Fibroblast of villous mesenchyme (primary cell): ENCODE results near the gene TEX14. TPM values are rescaled to one million over a fixed set of nuclear protein-coding genes. Genes with fewer than 3 reads are reported as not detected.

ENCODE experiments used
- DNase-seq: peaks from one replicate; pipeline ENCODE4 v3.0.0-alpha.2; 2010; ENCODE audit warnings: low read depth
- H3K4me3 ChIP-seq: 2 replicates; pipeline ENCODE4 v1.5.1; 2011; ENCODE audit warnings: low read depth, mild to moderate bottlenecking, low read length
- total RNA-seq: library from RNA; depleted of rRNA; stranded (reverse); fragments of >200 nt; gene quantifications from 2 replicates; pipeline ENCODE4 v1.2.3, GENCODE V29; 2012
- TF ChIP-seq, protein P1 (sequence below): IDR thresholded peaks from 2 replicates; pipeline ENCODE4 v1.5.1; 2012; ENCODE audit warnings: low read depth, mild to moderate bottlenecking, low read length; ENCODE audit not compliant: insufficient read depth

TEX14 gene
- total RNA-seq, 1 donor = 0.43 TPM

DNA sequence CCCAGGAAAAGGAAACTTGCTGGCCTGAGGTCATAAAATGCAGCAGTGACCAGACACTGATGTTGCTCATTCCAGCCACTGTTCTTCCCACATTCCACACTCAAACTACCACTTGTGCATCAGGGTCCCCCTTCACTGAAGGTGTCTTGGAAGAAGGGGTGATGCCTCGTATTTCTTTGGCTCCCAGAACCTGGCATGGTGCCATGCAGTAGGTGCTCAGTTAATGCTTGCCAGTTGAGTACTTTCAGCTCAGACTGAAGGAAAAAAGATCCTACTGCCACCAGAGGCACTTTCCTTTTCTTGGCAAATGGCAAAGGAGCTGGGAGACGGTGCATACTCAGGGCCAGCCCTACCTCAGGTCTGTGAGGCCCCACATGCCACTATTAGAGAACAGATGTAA, 73.5 kb downstream of the TEX14 start:
- no peak for DNase-seq

DNA sequence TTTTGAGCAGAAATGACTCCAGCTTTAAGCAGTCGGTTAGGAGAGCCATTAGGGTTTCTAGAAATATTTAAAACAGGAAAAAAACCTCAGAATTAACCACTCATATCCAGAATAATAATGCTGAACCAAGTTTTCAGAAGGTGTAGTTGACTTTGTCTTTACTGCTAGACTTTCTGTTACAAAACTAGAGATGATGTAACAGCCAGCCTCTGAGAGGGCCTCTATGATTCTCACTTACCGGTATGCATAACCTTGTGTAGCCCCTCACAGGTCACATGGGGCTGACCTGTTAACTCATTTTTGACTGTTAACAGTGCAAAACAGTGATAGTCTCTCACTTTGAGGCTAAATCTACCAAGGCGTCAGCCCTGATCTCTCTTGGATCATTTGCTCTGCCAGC, 74.3 kb downstream of the TEX14 start:
- TF ChIP-seq, protein P1, sequence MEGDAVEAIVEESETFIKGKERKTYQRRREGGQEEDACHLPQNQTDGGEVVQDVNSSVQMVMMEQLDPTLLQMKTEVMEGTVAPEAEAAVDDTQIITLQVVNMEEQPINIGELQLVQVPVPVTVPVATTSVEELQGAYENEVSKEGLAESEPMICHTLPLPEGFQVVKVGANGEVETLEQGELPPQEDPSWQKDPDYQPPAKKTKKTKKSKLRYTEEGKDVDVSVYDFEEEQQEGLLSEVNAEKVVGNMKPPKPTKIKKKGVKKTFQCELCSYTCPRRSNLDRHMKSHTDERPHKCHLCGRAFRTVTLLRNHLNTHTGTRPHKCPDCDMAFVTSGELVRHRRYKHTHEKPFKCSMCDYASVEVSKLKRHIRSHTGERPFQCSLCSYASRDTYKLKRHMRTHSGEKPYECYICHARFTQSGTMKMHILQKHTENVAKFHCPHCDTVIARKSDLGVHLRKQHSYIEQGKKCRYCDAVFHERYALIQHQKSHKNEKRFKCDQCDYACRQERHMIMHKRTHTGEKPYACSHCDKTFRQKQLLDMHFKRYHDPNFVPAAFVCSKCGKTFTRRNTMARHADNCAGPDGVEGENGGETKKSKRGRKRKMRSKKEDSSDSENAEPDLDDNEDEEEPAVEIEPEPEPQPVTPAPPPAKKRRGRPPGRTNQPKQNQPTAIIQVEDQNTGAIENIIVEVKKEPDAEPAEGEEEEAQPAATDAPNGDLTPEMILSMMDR = no peak
- H3K4me3 ChIP-seq = no peak overlapping the region
- DNase-seq = no peak

More for the DNA sequence above, 73.5 kb downstream of the TEX14 start:
- TF ChIP-seq, protein P1 = no peak
- H3K4me3 ChIP-seq = no peak overlapping the region

DNA sequence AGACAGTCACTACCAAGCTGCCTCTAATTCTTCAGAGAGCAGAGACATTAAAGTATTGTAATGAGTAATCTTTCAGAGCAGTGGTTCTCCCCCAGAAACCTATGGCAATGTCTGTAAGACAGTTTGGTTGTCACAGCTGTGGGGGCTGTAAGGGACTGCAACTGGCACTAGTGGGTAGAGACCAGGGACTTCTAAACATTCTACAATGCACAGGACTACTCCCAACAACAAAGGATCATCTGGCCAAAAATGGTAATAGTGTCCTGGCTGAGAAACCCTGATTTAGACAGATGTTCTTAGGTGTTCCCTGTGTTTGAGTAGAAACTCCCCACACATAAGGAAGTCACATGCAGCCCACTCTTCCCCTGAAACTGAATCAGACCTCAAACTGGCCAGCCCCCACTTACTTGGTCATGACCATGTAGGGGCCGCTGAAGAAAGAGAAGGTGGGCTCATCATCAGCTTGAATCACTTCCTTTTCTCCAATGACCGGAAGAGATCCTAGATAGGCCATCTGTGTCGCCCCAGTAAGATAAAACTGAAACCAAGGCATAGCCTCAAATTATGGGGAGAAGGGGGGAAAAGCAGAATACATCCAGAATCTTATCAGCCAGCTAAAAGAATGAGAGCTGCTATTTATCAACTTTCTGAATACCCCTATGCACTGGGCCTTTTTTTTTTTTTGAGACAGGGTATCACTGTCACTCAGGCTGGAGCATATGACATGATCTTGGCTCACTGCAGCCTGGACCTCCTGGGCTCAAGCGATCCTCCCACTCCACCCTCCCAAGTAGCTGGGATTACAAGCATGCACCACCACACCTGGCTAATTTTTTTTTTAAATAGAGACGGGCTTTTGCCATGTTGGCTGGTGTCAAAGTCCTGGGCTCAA, 75.8 kb downstream of the TEX14 start:
- no peak overlapping the region for H3K4me3 ChIP-seq
- DNase-seq = no peak
- TF ChIP-seq, protein P1 = no peak

DNA sequence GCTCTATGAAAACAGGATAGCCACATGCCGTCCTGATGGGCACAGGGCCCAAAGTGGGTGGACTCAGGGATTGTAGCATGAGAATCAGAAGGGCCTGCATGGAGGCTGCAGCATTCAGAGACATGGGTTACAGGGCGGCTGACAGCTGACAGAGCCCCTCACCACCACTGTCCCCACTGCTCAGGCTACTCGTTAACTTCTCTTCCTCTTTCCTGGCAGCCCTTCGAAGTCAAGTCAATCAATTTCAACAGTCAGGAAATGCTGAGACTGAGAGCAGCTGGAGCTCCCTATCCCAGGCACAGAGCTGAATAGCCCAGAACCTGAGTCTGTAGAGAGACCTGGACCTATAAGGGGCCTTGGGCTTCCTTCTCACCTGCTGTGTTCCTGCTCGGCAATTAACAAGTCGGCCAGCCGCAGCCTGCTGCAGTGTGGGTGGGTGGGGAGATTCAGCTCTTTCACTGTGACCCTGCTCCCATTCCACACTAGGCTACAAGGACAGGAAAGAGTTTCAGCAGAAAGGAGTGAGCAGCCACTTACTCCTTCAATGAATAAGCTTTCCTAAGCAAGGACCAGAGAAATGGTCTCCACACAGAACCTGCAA, 76.9 kb downstream of the TEX14 start:
- no peak for DNase-seq
- H3K4me3 ChIP-seq = no peak overlapping the region
- TF ChIP-seq, protein P1 = no peak

DNA sequence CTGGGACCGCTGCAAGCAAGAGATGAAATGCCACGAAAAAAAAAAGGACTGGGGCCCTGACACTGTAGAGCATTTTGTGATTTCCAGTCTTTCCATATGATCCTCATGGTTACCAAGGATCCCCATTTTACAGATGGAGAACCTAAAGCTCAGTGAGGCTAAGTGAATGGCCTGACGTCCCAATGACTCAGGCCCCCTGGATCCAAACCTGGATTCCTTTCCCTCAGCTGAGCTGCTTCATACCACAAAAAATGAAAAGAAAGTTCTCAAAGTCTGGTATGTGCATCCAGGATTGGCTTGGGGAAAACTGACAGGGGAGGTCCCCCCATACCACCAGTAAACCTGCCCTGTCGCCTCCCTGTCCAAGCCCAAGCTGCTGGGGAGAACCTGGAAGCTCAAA, 80.5 kb downstream of the TEX14 start:
- DNase-seq = no peak
- no peak overlapping the region for H3K4me3 ChIP-seq
- TF ChIP-seq, protein P1 = no peak

DNA sequence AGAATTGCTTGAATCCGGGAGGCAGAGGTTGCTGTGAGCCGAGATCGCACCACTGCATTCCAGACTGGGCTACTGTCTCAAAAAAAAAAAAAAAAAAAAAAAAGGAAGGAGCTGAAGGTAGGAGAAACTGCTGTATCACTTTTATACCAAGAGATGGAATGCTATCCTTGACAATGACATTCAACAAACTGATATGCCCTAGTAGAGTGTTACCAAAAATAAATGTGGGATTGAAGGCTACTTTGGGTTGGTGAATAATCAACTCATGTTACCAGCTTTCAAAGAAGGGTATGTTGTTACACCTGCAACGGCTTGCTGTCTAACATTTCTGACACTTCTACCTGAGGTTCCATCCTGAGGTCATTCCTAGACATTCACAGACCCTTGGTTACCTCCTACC, 84.9 kb downstream of the TEX14 start:
- DNase-seq = no peak
- no peak overlapping the region for H3K4me3 ChIP-seq
- TF ChIP-seq, protein P1 = no peak
